ENCODE measurements around the gene SLC43A3.

SLC43A3 gene

DNA sequence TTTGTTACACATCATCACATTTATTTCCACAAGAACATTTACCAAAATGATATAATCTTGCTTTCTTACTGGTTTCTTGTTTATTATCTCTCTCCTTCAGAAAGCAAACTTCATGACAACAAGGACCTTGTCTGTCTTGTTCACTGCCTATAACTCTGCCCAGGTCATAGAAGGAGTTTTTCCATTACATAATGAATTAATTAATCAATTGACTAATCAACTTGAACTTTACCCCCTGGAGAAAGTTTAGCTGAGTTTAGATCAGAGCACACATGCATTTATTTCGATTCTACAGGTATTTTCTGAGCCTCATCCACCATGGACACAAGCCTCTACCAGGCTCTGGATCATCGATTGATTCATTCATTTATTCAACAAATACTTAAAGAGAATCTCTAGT lies 30.2 kb downstream of the SLC43A3 start:
- TF ChIP-seq, protein P1, sequence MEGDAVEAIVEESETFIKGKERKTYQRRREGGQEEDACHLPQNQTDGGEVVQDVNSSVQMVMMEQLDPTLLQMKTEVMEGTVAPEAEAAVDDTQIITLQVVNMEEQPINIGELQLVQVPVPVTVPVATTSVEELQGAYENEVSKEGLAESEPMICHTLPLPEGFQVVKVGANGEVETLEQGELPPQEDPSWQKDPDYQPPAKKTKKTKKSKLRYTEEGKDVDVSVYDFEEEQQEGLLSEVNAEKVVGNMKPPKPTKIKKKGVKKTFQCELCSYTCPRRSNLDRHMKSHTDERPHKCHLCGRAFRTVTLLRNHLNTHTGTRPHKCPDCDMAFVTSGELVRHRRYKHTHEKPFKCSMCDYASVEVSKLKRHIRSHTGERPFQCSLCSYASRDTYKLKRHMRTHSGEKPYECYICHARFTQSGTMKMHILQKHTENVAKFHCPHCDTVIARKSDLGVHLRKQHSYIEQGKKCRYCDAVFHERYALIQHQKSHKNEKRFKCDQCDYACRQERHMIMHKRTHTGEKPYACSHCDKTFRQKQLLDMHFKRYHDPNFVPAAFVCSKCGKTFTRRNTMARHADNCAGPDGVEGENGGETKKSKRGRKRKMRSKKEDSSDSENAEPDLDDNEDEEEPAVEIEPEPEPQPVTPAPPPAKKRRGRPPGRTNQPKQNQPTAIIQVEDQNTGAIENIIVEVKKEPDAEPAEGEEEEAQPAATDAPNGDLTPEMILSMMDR (IDR thresholded peaks at IDR 0.05; ENCODE audit: insufficient read depth, missing control alignments), result no peak
- no peak for DNase-seq (ENCODE audit: insufficient read length, low spot score)
- FAIRE-seq, result no peak

GRCh38 chr11:57395905-57396623 lies 30.9 kb downstream of the SLC43A3 start:
- no peak for DNase-seq (ENCODE audit: insufficient read length, low spot score)
- no peak for FAIRE-seq
- TF ChIP-seq, protein P1 (IDR thresholded peaks at IDR 0.05; ENCODE audit: insufficient read depth, missing control alignments), result no peak

GRCh38 chr11:57394203-57394965 lies 32.5 kb downstream of the SLC43A3 start:
- DNase-seq (ENCODE audit: insufficient read length, low spot score) (no peak), FAIRE-seq (no peak)
- TF ChIP-seq, protein P1 (IDR thresholded peaks at IDR 0.05; ENCODE audit: insufficient read depth, missing control alignments), result no peak

GRCh38 chr11:57392763-57393105 lies 34.2 kb downstream of the SLC43A3 start:
- DNase-seq (ENCODE audit: insufficient read length, low spot score) (no peak), FAIRE-seq (no peak)
- TF ChIP-seq, protein P1 (IDR thresholded peaks at IDR 0.05; ENCODE audit: insufficient read depth, missing control alignments), result no peak

DNA sequence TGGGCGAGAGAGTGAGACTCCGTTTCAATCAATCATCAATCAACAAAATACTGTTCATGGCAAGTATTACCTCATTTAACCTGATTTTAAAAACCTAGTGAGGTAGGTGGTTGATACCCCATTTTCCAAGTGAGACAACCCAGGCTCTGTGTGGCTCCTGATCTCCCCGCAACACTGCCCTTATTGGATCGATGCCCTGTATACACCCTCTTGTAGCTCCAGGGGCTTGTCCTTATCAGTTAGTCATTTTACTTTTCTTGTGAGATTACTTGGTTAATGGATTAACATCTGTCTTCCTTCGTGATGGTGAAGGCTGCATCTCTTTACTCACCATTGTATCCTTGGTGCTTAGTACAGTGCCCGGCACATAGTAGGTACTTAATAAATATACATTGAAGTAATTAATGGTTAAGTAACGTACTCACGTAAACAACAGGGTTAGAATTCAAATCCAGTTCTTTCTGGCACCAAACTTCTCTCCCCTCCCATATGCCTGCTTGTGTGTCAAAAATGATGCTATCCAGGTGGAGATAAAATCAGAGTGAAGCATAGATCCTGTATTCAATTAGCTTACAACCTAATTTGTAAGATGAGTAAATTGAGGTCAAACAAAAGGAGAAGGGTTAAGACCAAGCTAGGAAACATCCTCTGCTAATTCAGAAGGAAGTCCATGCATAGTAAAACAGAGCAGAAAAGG lies 34.7 kb downstream of the SLC43A3 start:
- FAIRE-seq, result no peak
- DNase-seq (ENCODE audit: insufficient read length, low spot score), result no peak
- TF ChIP-seq, protein P1 (IDR thresholded peaks at IDR 0.05; ENCODE audit: insufficient read depth, missing control alignments), result no peak

DNA sequence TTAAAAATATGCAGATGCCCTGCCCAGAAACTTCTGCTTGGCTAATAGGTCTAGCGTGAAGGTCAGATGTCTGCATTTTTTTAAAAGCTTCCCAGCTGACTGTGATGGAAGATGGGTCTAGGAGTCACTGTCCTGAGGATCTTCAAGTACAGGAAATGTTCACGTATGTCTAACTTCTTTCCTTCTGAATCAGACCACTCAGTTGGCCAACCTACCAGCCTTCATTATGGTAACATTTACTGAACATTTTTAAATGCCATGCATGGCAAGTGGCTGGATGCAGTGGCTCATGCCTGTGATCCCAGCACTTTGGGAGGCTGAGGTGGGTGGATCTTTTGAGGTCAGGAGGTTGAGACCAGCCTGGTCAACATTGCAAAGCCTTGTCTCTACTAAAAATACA lies 35.4 kb downstream of the SLC43A3 start:
- DNase-seq (ENCODE audit: insufficient read length, low spot score), result no peak
- FAIRE-seq, result no peak
- TF ChIP-seq, protein P1 (IDR thresholded peaks at IDR 0.05; ENCODE audit: insufficient read depth, missing control alignments), result no peak
